Stimulated activated CD8-positive, alpha-beta memory T cell treated with anti-CD3 and anti-CD28 coated beads, Interleukin-2, amount 100 ng/mL, for 48 hours (primary cell): ENCODE measurements around the gene C2orf92.
"Not testable (repeated sequence)": the region's sequence is repeated elsewhere in the genome, so short reads cannot be mapped to it uniquely, and the experiment has no call there.

Experiments
- DNase-seq, 2 donors: peaks; one replicate each; pipeline ENCODE4 v3.0.0-alpha.2; 2020; ENCODE audit warnings: low read depth in 2 of 2

Gene C2orf92

DNA sequence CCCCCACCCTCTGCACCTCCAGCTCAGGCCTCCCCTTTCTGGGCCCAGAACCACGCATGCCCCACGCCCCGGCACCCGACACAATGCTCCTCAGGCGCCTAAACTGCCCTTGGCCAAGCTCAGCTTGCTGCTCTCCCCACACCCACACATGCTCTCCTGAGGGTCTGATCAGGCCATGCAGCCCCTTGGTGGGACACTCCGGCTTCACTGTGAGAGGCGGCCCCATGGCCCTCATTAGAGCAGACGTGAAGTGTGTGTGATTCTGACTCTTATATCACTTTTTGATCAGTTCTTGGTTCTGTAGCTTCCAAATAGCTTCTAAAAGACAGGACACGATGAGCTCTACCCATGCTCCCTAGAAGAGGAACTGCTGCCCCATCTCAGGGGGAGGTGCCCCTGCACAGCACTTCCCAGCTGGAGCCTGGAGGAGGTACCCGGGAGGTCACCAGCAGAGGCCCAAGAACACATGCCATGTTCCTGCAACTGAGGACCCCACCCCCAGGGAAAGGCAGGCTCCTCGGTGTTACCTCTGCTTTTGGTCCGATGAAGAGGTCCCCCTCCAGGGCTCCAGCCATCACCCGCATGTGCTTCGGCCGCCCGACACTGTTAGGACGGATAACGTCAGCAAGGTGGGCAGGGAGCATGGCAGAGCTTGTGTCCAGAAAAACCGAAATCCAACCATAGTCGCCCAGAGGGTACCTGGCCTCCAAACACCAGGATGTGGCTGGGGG lies 9.3 kb upstream of the C2orf92 start:
- DNase-seq = no peak

DNA sequence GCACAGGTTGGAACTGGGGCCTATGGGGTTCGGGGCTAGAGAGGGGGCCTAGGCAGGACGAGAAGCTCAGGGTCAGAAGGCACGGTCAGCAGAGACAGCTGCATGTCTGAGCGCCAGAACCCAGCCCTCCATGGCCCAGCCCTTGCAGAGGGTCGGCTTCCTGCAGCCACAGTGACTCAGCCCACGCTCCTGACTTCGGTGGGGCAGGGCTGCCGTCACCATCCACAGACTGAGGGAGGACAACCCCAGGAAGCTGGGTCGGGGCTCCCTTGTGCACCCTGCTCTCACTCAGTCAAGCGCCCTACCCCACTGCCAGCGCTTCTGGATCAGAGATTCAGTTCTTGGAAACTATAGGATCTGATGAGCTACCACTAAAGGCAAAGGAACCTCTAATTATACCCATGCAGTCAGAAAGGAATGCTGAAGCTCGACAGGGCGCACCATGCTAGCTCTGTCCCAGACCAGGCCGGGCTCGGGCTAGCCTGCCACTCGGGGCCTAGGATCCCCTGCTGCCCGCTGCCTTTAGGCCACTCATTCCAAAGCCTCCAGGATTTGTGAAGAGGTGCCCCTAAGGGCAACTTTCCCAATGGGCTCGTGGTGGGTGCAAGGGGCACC lies 8.6 kb upstream of the C2orf92 start:
- DNase-seq = no peak

- no peak for DNase-seq
Observed at GRCh38 chr2:97661927-97662326, 7.6 kb upstream of the C2orf92 start.

DNA sequence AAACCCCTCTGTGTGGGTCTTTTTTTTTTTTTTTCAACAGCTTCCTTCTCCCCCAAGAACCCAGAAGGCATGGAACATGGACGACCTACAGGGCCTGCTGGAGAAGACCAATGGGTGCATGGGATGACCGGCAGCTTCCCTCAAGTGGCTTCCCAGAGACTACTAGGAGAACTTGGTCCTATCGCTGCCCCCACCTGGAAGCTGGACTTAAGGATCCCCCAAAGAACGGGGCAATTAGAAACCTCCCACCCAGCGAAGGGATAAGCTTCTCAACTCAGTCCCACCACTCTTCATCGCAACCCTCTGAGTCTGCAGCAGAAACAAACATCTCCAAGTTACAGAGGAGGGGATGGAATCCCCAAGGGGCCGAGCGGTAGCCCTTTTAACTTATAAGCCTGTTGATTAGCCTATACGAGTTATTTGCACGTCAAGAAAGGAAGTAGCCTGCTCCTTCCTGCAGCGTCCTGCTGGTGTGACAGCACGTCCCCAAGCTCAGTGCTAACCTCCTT lies 7.1 kb upstream of the C2orf92 start:
- DNase-seq = no peak

- peak; percentile 65 to 72 for DNase-seq
Observed at GRCh38 chr2:97662895-97663625, 6.5 kb upstream of the C2orf92 start.

DNA sequence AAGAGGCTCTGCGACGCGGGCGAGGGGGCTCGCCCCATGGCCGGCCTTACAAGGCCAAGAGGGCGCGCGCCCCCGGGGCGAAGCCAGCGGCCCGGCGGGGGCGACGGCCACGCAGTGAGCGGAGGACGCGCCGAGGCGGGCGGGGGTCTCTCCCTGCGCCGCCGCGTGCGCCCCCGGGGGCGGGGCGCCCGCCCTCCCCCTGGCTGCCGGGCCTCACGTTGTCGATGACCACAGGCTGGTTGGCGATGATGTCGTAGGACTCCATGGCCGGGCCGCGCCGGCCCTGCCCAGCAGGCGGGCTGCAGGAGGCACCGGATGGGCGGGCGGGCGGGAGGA lies 5.9 kb upstream of the C2orf92 start:
- DNase-seq = no peak

DNA sequence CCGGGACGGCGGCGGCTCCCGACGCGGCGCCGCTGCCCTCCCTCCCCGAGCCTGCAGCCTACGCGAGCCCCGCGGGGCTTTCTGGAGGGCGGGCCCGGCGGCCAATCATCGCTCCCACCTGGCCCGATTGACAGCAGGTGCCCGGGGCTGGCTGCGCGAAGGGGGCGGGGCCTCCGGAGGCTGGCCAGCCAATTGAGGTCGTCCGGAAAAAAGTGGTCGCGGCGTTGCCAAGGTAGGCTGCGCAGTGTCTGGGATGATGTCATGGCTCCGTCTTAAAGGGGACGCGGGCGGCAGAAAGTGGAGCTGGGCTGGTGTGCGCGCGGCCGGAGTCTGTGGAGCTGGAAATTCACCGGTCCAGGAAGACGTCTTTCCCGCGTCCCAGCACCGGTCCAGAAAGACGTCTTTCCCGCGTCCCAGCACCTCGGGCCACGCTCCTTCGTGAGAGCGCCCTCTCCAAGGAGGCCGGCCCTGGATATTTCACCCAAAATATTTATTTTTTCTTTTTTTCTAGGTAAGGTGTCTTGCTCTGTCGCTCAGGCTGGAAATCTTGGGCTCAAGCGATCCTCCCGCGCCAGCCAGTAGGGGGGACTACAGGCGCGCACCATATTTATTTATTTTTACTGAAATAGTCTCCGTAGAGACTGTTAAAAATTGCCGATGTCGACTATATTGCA lies 5.4 kb upstream of the C2orf92 start, which contains the start of gene ACTR1B:
Gene ACTR1B, minus strand, starts transcription at position 83 of the 674 bp plus-strand sequence. CDS start 154 bp downstream, outside the sequence.
- peak; percentile 95 to 97 for DNase-seq

GRCh38 chr2:97664636-97664970 lies 4.9 kb upstream of the C2orf92 start:
- DNase-seq = no peak

DNA sequence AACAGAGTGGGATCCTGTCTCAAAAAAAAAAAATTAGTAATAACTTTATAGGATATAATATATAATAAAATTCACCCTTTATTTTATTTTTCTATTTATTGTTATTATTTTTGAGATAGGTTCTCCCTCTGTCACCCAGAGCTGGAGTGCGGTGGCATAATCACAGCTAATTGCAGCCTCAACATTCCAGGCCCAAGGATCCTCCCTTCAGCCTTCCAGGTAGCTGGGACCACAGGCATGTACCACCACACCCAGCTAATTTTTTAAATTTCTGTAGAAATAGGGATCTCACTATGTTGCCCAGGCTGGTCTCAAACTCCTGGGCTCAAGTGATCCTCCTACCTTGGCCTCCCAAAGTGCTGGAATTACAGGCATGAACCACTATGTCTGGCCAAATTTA lies 958 bp downstream of the C2orf92 start:
- DNase-seq = no peak

DNA sequence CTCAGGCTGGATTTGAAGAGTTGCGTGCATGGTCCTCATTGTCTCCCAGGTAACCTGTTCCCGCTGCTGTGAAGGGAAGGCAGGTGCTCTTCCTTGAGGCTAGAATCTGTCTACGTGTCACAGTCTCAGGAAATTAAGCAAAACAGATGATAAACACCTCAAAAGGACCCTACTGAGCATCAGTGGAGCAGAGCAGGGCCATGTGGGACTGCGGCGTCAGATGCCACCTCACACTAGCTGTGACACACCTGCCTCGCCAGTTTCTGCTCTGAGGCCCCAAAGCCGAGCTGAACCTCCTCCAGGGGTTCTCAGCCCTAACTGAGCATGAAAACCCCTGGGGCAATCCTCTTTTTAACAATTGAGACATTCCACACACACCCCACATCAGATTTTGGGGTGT lies 2.0 kb downstream of the C2orf92 start:
- no peak for DNase-seq

GRCh38 chr2:97672606-97673140 lies 3.2 kb downstream of the C2orf92 start:
- DNase-seq = not testable (repeated sequence)

DNA sequence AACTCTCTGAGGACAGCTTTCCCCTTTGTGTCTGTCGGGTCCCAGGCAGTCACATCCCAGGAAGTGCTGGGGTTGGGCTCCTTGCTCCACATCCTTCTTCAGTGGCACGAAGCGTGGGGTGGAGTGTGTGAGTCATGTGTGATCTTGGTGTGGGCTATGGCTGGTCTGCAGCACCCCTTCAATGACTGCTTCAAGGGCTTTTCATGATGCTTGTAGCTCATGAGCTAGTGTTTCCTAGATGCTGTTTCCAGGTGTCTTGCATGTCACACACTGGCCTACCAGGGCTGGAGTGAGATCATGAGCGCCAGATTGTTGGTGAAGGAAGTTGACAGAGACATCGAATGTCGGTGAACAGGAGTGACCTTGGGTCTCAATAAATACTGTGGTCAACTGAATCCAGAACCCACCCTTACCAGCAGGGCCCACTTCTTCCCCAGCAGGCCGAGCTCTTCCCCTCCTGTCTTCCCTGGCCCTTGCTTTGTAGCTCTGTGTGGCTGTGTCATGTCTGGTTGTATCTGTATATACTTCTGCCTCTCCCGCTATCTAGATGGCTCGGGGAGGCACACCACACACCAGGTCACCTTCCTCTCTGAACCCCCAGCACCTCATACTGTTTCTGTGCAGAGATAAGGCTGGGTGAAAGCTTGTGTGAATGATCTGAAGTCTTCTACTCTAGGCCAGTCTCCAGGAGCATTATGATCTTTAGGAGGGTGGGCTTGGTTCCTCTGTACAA lies 3.8 kb downstream of the C2orf92 start:
- DNase-seq = peak; percentile 20 to 29

DNA sequence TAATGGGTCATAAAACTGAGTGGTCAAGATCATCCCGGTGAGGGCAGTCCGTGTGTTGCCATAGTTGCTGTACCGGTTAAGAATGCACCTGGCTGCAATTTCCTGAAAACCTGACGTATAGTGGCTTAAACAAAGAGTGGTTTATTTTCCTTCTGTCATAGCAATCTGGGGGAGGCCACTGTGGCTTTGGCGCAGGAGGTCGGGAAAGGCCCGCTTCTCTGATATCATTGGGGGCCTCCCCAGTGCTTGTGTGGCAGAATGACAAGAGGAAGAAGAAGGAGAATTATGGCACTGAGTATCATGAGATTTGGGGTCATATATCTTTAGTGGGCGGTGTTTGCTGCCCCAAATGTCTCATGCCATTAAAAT lies 4.4 kb downstream of the C2orf92 start:
- DNase-seq = peak; percentile 37

- no peak for DNase-seq
Observed at GRCh38 chr2:97675430-97676113, 6.1 kb downstream of the C2orf92 start.

DNA sequence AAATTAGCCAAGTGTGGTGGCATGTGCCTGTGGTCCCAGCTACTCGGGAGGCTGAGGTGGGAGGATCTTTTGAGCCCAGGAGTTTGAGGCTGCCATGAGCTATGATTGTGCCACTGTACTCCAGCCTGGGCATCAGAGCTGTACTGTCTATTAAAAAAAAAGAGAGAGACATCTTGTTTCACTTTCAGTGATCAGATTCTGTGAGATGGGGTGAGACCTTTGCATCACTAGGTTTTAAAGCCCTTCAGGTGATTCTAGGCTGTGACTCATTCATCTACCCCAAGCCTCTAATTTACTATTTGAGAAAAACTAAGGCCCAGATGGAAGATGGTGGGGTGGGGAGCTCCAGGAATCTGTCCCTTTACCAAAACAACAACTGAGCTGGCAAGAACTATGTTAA lies 7.1 kb downstream of the C2orf92 start:
- no peak for DNase-seq

DNA sequence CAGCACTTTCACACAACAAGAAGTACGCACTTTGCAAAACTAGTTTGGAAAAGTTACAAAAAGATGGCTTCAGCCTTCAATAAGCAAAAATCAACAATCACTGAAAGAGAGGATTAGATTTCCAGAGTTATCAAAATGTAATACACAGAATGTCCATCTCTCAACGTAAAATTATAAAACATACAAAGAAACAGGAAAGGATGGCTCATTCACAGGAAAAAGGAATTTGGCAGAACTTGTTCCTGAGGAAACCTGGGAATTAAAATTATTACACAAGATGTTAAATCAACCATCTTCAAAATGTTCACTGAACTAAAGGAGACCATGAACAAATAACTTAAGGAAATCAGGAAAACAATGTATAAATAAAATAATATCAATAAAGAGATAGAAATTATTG lies 8.0 kb downstream of the C2orf92 start:
- no peak for DNase-seq

- no peak for DNase-seq
Observed at GRCh38 chr2:97678298-97678697, 8.8 kb downstream of the C2orf92 start.

- not testable (repeated sequence) for DNase-seq
Observed at GRCh38 chr2:97687235-97687634, 17.7 kb downstream of the C2orf92 start.

DNA sequence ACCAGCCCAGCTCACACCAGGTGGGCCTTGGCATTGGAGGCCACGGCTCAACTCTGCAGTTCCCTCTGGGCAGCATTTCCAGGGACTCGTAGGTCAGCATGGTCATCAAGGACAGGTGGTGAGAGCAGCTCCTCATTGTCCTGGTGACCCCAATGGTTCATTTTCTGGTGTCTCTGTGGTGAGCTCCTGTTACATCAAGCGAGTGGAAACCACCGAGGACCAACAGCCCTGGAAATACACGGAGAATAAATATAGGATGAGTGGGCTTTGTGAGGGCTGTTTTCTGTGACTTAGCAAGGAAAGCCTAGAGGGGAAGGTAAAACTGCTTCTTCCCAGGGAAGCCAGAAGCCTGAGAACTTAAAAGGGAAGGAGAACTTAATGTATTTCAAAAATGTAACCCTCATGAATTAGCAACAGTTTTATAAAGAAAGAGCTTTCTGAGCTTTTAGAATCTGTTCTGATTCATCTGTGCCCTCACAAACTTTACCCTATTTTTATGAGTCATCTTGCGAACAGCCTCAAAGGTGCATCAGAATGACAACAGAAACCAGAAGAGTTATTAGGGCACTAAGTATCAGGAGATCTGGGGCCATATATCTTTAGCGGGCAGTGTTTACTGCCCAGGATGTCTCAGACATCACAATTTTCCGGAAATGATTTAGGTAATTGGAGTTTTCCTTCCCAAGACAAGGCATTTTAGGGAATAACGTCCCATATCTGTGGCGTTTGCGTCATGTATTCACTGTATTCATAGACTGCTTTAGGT lies 18.7 kb downstream of the C2orf92 start:
- no peak for DNase-seq

GRCh38 chr2:97691166-97691565 lies 21.7 kb downstream of the C2orf92 start:
- DNase-seq = no peak
